CD4-positive, alpha-beta T cell treated with Interleukin-10 for 1 hour (primary cell): ENCODE results near the gene AFF3.

Experiments
- DNase-seq: peaks from one replicate; pipeline ENCODE4 v3.0.0-alpha.2; 2020

Gene AFF3

GRCh38 chr2:99918389-99918788, 224.0 kb downstream of the AFF3 start:
- no peak for DNase-seq

- no peak for DNase-seq
Measured at GRCh38 chr2:99915108-99915675, 227.2 kb downstream of the AFF3 start.

GRCh38 chr2:99911736-99912135, 230.7 kb downstream of the AFF3 start:
- no peak for DNase-seq

- no peak for DNase-seq
Measured at GRCh38 chr2:99910902-99911301, 231.5 kb downstream of the AFF3 start.

GRCh38 chr2:99905636-99906035, 236.8 kb downstream of the AFF3 start:
- DNase-seq: no peak

- DNase-seq: no peak
Measured at GRCh38 chr2:99905025-99905424, 237.4 kb downstream of the AFF3 start.

GRCh38 chr2:99903981-99904380, 238.4 kb downstream of the AFF3 start:
- no peak for DNase-seq

- no peak for DNase-seq
Measured at GRCh38 chr2:99900556-99900955, 241.8 kb downstream of the AFF3 start.

- DNase-seq: no peak
Measured at GRCh38 chr2:99899882-99900281, 242.5 kb downstream of the AFF3 start.

GRCh38 chr2:99899058-99899855, 243.1 kb downstream of the AFF3 start:
- DNase-seq: no peak

GRCh38 chr2:99898336-99899048, 243.9 kb downstream of the AFF3 start:
- DNase-seq: no peak

- no peak for DNase-seq
Measured at GRCh38 chr2:99891428-99891780, 251.0 kb downstream of the AFF3 start.

GRCh38 chr2:99890568-99891427, 251.6 kb downstream of the AFF3 start:
- DNase-seq: no peak

GRCh38 chr2:99888617-99889016, 253.8 kb downstream of the AFF3 start:
- DNase-seq: no peak

GRCh38 chr2:99886418-99886817, 256.0 kb downstream of the AFF3 start:
- no peak for DNase-seq

GRCh38 chr2:99883358-99883757, 259.0 kb downstream of the AFF3 start:
- no peak for DNase-seq

- no peak for DNase-seq
Measured at GRCh38 chr2:99881901-99882591, 260.3 kb downstream of the AFF3 start.

GRCh38 chr2:99880964-99881294, 261.5 kb downstream of the AFF3 start:
- DNase-seq: no peak

GRCh38 chr2:99880148-99880963, 262.0 kb downstream of the AFF3 start:
- no peak for DNase-seq

GRCh38 chr2:99879481-99879880, 262.9 kb downstream of the AFF3 start:
- DNase-seq: no peak

- no peak for DNase-seq
Measured at GRCh38 chr2:99878581-99879350, 263.6 kb downstream of the AFF3 start.
